ENCODE measurements around the gene FAM120B. TPM values are rescaled to one million over a fixed set of nuclear protein-coding genes. Genes with fewer than 3 reads are reported as not detected.
"Not testable (repeated sequence)": the region's sequence is repeated elsewhere in the genome, so short reads cannot be mapped to it uniquely, and the experiment has no call there.

The FAM120B gene
- total RNA-seq, 1 donor from 2014 or later: 48.3 TPM

DNA sequence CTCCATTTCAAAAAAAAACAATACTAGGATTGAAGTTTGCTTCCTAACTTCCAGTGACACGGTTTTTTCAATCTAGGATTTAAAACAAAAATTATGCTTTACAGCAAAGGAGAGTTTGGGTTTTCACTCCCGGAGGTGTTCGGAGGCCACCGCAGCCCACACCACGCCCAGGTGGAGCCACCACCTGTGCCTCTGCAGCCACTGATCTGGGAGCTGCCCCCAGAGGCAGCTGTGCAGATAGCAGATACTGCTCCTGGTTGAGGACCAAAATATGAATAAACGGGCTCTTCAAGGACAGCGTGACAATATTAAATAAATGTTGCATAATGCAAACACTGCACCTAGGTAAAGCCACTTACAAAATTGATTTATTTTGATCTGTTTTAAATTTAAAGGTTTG lies 45.9 kb upstream of the FAM120B start:
- H3K36me3 Mint-ChIP-seq (ENCODE audit: low read depth, unreplicated experiment): no peaks in the 10 kb centered on the region
- TF ChIP-seq, protein P1, sequence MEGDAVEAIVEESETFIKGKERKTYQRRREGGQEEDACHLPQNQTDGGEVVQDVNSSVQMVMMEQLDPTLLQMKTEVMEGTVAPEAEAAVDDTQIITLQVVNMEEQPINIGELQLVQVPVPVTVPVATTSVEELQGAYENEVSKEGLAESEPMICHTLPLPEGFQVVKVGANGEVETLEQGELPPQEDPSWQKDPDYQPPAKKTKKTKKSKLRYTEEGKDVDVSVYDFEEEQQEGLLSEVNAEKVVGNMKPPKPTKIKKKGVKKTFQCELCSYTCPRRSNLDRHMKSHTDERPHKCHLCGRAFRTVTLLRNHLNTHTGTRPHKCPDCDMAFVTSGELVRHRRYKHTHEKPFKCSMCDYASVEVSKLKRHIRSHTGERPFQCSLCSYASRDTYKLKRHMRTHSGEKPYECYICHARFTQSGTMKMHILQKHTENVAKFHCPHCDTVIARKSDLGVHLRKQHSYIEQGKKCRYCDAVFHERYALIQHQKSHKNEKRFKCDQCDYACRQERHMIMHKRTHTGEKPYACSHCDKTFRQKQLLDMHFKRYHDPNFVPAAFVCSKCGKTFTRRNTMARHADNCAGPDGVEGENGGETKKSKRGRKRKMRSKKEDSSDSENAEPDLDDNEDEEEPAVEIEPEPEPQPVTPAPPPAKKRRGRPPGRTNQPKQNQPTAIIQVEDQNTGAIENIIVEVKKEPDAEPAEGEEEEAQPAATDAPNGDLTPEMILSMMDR (IDR thresholded peaks at IDR 0.05; ENCODE audit: unreplicated experiment): no peak
- peaks cover 6% of the 10 kb centered on the region for H3K4me1 Mint-ChIP-seq (ENCODE audit: unreplicated experiment)
- no peaks in the 10 kb centered on the region for H3K9me3 Mint-ChIP-seq (ENCODE audit: unreplicated experiment)
- DNase-seq (ENCODE audit: low spot score): no peak
- peaks cover 3% of the 10 kb centered on the region for H3K27me3 Mint-ChIP-seq (ENCODE audit: unreplicated experiment)
- H3K27ac Mint-ChIP-seq (ENCODE audit: unreplicated experiment): no peak overlapping the region
- no peak overlapping the region for H3K4me3 Mint-ChIP-seq (ENCODE audit: unreplicated experiment)

DNA sequence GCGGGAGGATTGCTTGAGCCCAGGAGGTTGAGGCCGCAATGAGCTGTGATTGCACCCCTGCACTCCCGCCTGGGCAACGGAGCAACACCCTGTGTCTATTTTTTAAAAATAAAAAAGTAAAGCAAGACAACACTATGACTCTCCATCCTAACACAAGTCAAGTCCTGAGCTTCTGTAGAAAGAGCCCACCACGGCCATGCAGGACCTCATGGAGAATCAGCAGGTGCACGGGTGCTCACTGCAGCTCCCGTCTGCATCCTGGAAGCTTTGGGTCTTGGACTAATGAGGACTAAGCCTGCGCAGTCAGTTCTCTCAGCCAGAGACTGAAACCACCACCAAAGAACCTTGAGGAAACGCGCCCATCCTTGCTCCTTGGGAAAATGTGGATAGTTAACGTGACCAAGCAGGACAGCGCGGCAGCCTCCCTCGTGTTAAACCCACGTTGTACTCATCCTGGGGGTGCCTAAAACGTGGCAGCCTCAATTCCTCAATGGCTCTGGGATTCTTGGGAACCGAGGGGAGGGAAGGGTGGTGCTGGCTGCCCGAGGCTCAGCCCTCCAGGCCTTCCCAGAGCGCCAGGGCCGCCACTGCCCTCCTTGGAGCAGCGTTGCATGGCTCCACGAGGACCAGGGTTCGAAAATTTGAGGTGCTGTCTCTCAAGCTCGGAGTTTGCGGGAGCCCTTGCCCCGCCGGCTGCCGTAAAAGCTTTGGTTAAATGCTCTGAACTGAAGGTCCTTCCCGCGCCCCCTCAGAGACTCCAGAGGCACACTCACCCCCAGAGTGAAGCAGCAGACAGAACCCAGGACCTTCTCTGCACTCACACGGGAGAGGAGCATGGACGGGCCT lies 44.7 kb upstream of the FAM120B start:
- Mint-ChIP-seq H3K27me3 (ENCODE audit: unreplicated experiment) (peaks cover 6% of the 10 kb centered on the region), H3K9me3 (ENCODE audit: unreplicated experiment) (no peaks in the 10 kb centered on the region), H3K27ac (ENCODE audit: unreplicated experiment) (no peak overlapping the region)

DNA sequence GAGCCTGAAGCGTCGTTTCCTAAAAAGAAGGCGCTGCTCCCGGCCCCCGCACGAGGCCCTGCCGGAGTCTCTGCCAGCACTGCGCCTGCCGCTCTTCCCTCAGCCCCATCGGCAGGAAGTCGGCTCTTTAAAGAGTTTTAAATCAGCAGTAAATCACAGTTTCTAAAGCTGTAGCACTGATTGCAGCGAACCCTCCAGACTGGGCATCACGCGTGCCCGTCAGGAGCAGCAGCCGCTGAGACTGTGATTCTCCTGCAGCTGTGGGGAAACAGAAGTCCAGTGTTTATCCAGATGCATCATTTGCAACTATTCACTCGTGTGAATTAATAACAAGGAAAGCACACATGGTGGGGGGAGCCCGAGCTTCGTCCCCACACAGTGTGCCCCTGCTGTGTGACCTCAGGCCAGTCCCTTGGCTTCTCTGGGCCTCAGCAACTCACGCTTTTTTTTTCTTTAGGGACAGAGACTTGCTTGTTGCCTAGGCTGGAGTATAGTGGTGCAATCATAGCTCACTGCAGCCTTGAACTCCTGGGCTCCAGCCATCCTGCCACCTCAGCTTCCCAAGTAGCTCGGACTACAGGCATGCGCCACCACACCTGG lies 44.0 kb upstream of the FAM120B start:
- Mint-ChIP-seq H3K9me3 (ENCODE audit: unreplicated experiment) (no peaks in the 10 kb centered on the region), H3K36me3 (ENCODE audit: low read depth, unreplicated experiment) (no peaks in the 10 kb centered on the region)

More for the DNA sequence above, 44.7 kb upstream of the FAM120B start:
- TF ChIP-seq, protein P1 (IDR thresholded peaks at IDR 0.05; ENCODE audit: unreplicated experiment): no peak
- H3K4me3 Mint-ChIP-seq (ENCODE audit: unreplicated experiment): no peak overlapping the region
- peaks cover 15% of the 10 kb centered on the region for H3K4me1 Mint-ChIP-seq (ENCODE audit: unreplicated experiment)
- no peaks in the 10 kb centered on the region for H3K36me3 Mint-ChIP-seq (ENCODE audit: low read depth, unreplicated experiment)
- DNase-seq (ENCODE audit: low spot score): no peak

DNA sequence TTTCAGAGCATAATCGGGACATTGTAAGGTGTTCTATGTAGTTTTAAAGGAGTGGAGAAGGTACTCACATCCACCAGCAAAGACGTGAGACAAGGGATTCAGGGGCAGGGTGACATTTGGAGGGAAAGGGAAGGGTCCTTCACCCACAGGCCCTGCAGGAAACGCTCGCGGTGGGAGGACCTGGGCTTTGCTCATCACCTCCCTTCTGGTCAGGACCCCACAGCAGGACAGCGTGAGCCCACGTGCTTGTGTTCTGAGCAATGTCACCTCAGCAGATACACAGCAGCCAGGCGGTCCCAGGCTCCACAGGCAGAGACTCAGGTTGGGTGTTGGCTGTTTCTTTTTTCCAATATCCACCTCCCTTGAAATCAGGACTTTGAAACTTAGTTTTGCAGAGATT lies 43.1 kb upstream of the FAM120B start:
- Mint-ChIP-seq H3K27ac (ENCODE audit: unreplicated experiment) (no peak overlapping the region), H3K36me3 (ENCODE audit: low read depth, unreplicated experiment) (no peaks in the 10 kb centered on the region), H3K9me3 (ENCODE audit: unreplicated experiment) (no peaks in the 10 kb centered on the region), H3K4me1 (ENCODE audit: unreplicated experiment) (peaks cover 20% of the 10 kb centered on the region), H3K27me3 (ENCODE audit: unreplicated experiment) (peaks cover 6% of the 10 kb centered on the region), H3K4me3 (ENCODE audit: unreplicated experiment) (no peak overlapping the region)
- no peak for DNase-seq (ENCODE audit: low spot score)
- TF ChIP-seq, protein P1 (IDR thresholded peaks at IDR 0.05; ENCODE audit: unreplicated experiment): no peak

More for the DNA sequence above, 44.0 kb upstream of the FAM120B start:
- TF ChIP-seq, protein P1 (IDR thresholded peaks at IDR 0.05; ENCODE audit: unreplicated experiment): no peak
- Mint-ChIP-seq H3K27ac (ENCODE audit: unreplicated experiment) (no peak overlapping the region), H3K4me1 (ENCODE audit: unreplicated experiment) (peaks cover 15% of the 10 kb centered on the region), H3K27me3 (ENCODE audit: unreplicated experiment) (peaks cover 6% of the 10 kb centered on the region), H3K4me3 (ENCODE audit: unreplicated experiment) (no peak overlapping the region)
- DNase-seq (ENCODE audit: low spot score): no peak

DNA sequence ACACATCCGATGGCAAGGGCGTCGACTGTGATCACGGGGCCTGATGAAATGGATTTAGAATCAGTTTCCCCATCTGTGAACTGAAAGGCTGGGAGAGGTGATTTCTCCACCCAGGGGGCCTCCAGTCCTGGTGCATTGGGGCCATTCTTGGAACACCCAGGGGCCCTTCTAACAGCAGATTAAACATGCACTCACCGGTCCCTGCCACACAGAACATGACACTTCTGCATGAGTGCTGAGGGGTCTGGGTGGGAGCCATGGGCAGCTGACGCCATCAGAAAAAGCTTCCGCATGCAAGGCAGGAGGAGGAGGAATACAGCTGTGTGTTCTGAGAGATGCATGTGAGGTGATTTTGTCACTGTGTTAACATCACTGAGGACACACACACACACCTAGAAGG lies 42.5 kb upstream of the FAM120B start:
- Mint-ChIP-seq H3K4me3 (ENCODE audit: unreplicated experiment) (no peak overlapping the region), H3K36me3 (ENCODE audit: low read depth, unreplicated experiment) (no peaks in the 10 kb centered on the region), H3K4me1 (ENCODE audit: unreplicated experiment) (peaks cover 20% of the 10 kb centered on the region), H3K27me3 (ENCODE audit: unreplicated experiment) (peaks cover 6% of the 10 kb centered on the region), H3K9me3 (ENCODE audit: unreplicated experiment) (no peaks in the 10 kb centered on the region), H3K27ac (ENCODE audit: unreplicated experiment) (no peak overlapping the region)
- TF ChIP-seq, protein P1 (IDR thresholded peaks at IDR 0.05; ENCODE audit: unreplicated experiment): no peak
- DNase-seq (ENCODE audit: low spot score): no peak

DNA sequence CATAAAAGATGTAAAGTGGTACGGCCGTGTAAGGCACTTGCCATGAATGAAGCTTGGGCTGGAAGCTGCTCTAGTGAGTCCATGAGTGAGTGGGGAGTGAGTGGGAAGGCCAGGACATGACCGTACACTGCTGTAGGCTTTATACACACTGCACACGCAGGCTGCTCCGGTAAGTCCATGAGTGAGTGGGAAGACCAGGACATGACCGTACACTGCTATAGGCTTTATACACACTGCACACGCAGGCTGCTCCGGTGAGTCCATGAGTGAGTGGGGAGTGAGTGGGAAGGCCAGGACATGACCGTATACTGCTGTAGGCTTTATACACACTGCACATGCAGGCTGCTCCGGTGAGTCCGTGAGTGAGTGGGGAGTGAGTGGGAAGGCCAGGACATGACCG lies 41.9 kb upstream of the FAM120B start:
- not testable (repeated sequence) for H3K27ac Mint-ChIP-seq (ENCODE audit: unreplicated experiment); H3K4me3 Mint-ChIP-seq (ENCODE audit: unreplicated experiment); DNase-seq (ENCODE audit: low spot score); H3K36me3 Mint-ChIP-seq (ENCODE audit: low read depth, unreplicated experiment); H3K9me3 Mint-ChIP-seq (ENCODE audit: unreplicated experiment); H3K27me3 Mint-ChIP-seq (ENCODE audit: unreplicated experiment)
- peaks cover 23% of the 10 kb centered on the region for H3K4me1 Mint-ChIP-seq (ENCODE audit: unreplicated experiment)
